Measurements from ENCODE around the gene RGL1. TPM values are rescaled to one million over a fixed set of nuclear protein-coding genes. Genes with fewer than 3 reads are reported as not detected.
A peak's percentile ranks its signal among the peaks of the same experiment; 100 is the strongest.

Gene RGL1
- total and polyA plus RNA-seq, 2 experiments from 2014 or later: 17.9 to 30.7 TPM

- Histone ChIP-seq H3K27me3 (no peaks in the 10 kb centered on the region), H4K20me1 (ENCODE audit: insufficient read depth, poor library complexity, severe bottlenecking) (no peaks in the 10 kb centered on the region), H3K4me1 (ENCODE audit: insufficient read depth) (peaks cover 37% of the 10 kb centered on the region), H2AFZ (no peak overlapping the region), H3K4me3 (no peak overlapping the region), H3K9me3 (ENCODE audit: low read depth) (no peaks in the 10 kb centered on the region), H3K4me2 (no peak overlapping the region), H3K79me2 (no peaks in the 10 kb centered on the region), H3K36me3 (replicated peaks; ENCODE audit: insufficient read depth, low read depth) (no peaks in the 10 kb centered on the region), H3K27ac (peak overlapping the region; percentile 79), H3K9me2 (replicated peaks; ENCODE audit: insufficient read depth) (no peaks in the 10 kb centered on the region)
- DNase-seq (ENCODE audit: low spot score): no peak
- 93% methylated on average over 3 of the region's 3 CpGs for WGBS (ENCODE audit: low lambda C conversion rate, missing lambda C conversion rate)
- TF ChIP-seq EZH2 (IDR thresholded peaks at IDR 0.05; ENCODE audit: borderline replicate concordance): no peak
- TF ChIP-seq CTCF (IDR thresholded peaks at IDR 0.05; ENCODE audit: poor library complexity): no peak
- no peak for TF ChIP-seq EZH2phosphoT487 (IDR thresholded peaks at IDR 0.05; ENCODE audit: low read depth, severe bottlenecking, unreplicated experiment)
These were observed 86.4 kb downstream of the RGL1 start for GRCh38 chr1:183891158-183891856.

- H3K27me3 ChIP-seq: no peaks in the 10 kb centered on the region
- H3K4me2 ChIP-seq: peak overlapping the region; percentile 34
- no peaks in the 10 kb centered on the region for H3K79me2 ChIP-seq
- H3K36me3 ChIP-seq (replicated peaks; ENCODE audit: insufficient read depth, low read depth): no peaks in the 10 kb centered on the region
- no peaks in the 10 kb centered on the region for H3K9me3 ChIP-seq (ENCODE audit: low read depth)
- H3K27ac ChIP-seq: peak overlapping the region; percentile 79
- TF ChIP-seq EZH2phosphoT487 (IDR thresholded peaks at IDR 0.05; ENCODE audit: low read depth, severe bottlenecking, unreplicated experiment): no peak
- TF ChIP-seq CTCF (IDR thresholded peaks at IDR 0.05; ENCODE audit: poor library complexity): no peak
- no peak for TF ChIP-seq EZH2 (IDR thresholded peaks at IDR 0.05; ENCODE audit: borderline replicate concordance)
- no peak overlapping the region for H3K4me3 ChIP-seq
- no peak overlapping the region for H2AFZ ChIP-seq
- peak; percentile 70 for DNase-seq (ENCODE audit: low spot score)
- no peaks in the 10 kb centered on the region for H3K9me2 ChIP-seq (replicated peaks; ENCODE audit: insufficient read depth)
- H4K20me1 ChIP-seq (ENCODE audit: insufficient read depth, poor library complexity, severe bottlenecking): no peaks in the 10 kb centered on the region
- peaks cover 36% of the 10 kb centered on the region for H3K4me1 ChIP-seq (ENCODE audit: insufficient read depth)
These were observed 87.5 kb downstream of the RGL1 start for GRCh38 chr1:183892351-183892793.

- H2AFZ ChIP-seq: no peak overlapping the region
- no peaks in the 10 kb centered on the region for H3K79me2 ChIP-seq
- H3K27me3 ChIP-seq: no peaks in the 10 kb centered on the region
- TF ChIP-seq CTCF (IDR thresholded peaks at IDR 0.05; ENCODE audit: poor library complexity) (no peak), EZH2phosphoT487 (IDR thresholded peaks at IDR 0.05; ENCODE audit: low read depth, severe bottlenecking, unreplicated experiment) (no peak), EZH2 (IDR thresholded peaks at IDR 0.05; ENCODE audit: borderline replicate concordance) (no peak)
- no peak overlapping the region for H3K4me2 ChIP-seq
- H3K36me3 ChIP-seq (replicated peaks; ENCODE audit: insufficient read depth, low read depth): no peaks in the 10 kb centered on the region
- H3K9me2 ChIP-seq (replicated peaks; ENCODE audit: insufficient read depth): no peaks in the 10 kb centered on the region
- H3K27ac ChIP-seq: no peak overlapping the region
- H3K9me3 ChIP-seq (ENCODE audit: low read depth): no peaks in the 10 kb centered on the region
- H3K4me3 ChIP-seq: no peak overlapping the region
- peaks cover 28% of the 10 kb centered on the region for H3K4me1 ChIP-seq (ENCODE audit: insufficient read depth)
- 65% methylated on average over 3 of the region's 3 CpGs for WGBS (ENCODE audit: low lambda C conversion rate, missing lambda C conversion rate)
- DNase-seq (ENCODE audit: low spot score): no peak
- no peaks in the 10 kb centered on the region for H4K20me1 ChIP-seq (ENCODE audit: insufficient read depth, poor library complexity, severe bottlenecking)
These were observed 88.8 kb downstream of the RGL1 start for GRCh38 chr1:183893561-183894289.
